GM19397 (cell line): ENCODE results near the gene NRIP1.

Experiments used
- ATAC-seq: cut with Tn5 transposase; IDR thresholded peaks from one replicate; pipeline ENCODE4 v1.9.1; 2021; ENCODE audit warnings: mild to moderate bottlenecking, moderate library complexity; ENCODE audit not compliant: unreplicated experiment

The NRIP1 gene

GRCh38 chr21:14923468-14923867 lies 141.3 kb downstream of the NRIP1 start:
- ATAC-seq: no peak

GRCh38 chr21:14922980-14923379 lies 141.8 kb downstream of the NRIP1 start:
- ATAC-seq: no peak

- no peak for ATAC-seq
These were observed 146.3 kb downstream of the NRIP1 start for GRCh38 chr21:14918527-14918926.

GRCh38 chr21:14917762-14918161 lies 147.0 kb downstream of the NRIP1 start:
- ATAC-seq: no peak

GRCh38 chr21:14916676-14917141 lies 148.1 kb downstream of the NRIP1 start:
- ATAC-seq: no peak

GRCh38 chr21:14913638-14914037 lies 151.2 kb downstream of the NRIP1 start:
- no peak for ATAC-seq

GRCh38 chr21:14911351-14911750 lies 153.4 kb downstream of the NRIP1 start:
- no peak for ATAC-seq
